Measurements from ENCODE around the gene NXF1. TPM values are rescaled to one million over a fixed set of nuclear protein-coding genes. Genes with fewer than 3 reads are reported as not detected.
A peak's percentile ranks its signal among the peaks of the same experiment; 100 is the strongest.

Gene NXF1
- total RNA-seq, 4 donors from 2014 or later: 88.1 to 156 (median 115) TPM

DNA sequence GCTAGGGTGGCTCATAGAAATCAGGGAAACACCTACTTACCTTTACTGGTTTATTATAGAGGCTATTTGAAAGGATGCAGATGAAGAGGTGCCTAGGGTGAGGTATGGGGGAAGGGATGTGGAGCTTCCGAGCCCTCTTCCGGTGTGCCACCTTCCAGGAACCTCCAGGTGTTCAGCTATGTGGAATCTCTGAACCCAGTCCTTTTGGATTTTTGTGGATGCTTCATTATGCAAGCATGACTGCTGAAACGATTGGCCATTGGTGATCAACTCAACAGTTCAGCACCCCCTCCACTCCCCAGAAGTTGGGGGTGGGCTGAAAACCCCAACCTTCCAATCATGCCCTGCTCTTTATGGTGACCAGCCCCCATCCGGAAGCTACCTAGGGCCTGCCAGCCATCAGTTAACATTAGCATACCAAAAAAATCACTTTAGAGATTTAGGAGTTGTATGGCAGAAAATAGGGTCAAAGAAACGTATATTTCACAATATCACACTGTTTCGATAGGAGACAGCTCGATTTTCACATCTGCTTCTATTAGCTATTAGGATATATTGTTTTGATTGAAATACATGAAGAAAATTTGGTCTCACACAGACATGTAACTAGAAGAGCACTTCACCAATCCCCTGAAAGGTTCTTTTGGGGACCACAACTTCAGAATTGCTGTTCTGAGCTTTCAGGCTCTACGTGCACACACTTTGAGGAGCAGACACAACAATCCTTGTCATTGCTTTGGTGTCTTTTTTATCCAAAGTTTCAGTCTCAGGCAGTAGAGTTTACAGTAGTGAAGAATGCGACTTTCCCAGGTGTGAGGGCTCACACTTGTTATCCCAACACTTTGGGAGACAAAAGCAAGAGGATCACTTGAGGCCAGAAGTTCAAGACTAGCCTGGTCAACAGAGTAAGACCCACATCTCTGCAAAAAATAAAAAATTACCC lies 47.1 kb downstream of the NXF1 start:
- TF ChIP-seq POLR2AphosphoS5 (IDR thresholded peaks at IDR 0.05) (no peak), EP300 (IDR thresholded peaks at IDR 0.05) (no peak), POLR2A (IDR thresholded peaks at IDR 0.05) (no peak), CTCF (IDR thresholded peaks at IDR 0.05) (no peak)
- Histone ChIP-seq H3K4me1 (peaks cover 29% of the 10 kb centered on the region), H3K27me3 (no peaks in the 10 kb centered on the region), H3K36me3 (no peaks in the 10 kb centered on the region), H3K9me3 (no peaks in the 10 kb centered on the region), H3K27ac (no peak overlapping the region), H3K4me3 (no peak overlapping the region)
- 66% methylated on average over 9 of the region's 9 CpGs for WGBS
- DNase-seq (ENCODE audit: low spot score in 2 of 2): no peak

GRCh38 chr11:62755086-62755615 lies 50.1 kb downstream of the NXF1 start:
- Histone ChIP-seq H3K4me1 (peaks cover 33% of the 10 kb centered on the region), H3K27ac (no peak overlapping the region), H3K4me3 (no peak overlapping the region), H3K36me3 (peaks cover 4% of the 10 kb centered on the region), H3K9me3 (no peaks in the 10 kb centered on the region), H3K27me3 (no peaks in the 10 kb centered on the region)
- no peak for TF ChIP-seq POLR2A (IDR thresholded peaks at IDR 0.05)
- no peak for TF ChIP-seq CTCF (IDR thresholded peaks at IDR 0.05)
- TF ChIP-seq EP300 (IDR thresholded peaks at IDR 0.05): no peak
- no peak for TF ChIP-seq POLR2AphosphoS5 (IDR thresholded peaks at IDR 0.05)
- whole genome bisulfite sequencing: 73% methylated on average over 10 of the region's 10 CpGs
- no peak for DNase-seq (ENCODE audit: low spot score in 2 of 2)

DNA sequence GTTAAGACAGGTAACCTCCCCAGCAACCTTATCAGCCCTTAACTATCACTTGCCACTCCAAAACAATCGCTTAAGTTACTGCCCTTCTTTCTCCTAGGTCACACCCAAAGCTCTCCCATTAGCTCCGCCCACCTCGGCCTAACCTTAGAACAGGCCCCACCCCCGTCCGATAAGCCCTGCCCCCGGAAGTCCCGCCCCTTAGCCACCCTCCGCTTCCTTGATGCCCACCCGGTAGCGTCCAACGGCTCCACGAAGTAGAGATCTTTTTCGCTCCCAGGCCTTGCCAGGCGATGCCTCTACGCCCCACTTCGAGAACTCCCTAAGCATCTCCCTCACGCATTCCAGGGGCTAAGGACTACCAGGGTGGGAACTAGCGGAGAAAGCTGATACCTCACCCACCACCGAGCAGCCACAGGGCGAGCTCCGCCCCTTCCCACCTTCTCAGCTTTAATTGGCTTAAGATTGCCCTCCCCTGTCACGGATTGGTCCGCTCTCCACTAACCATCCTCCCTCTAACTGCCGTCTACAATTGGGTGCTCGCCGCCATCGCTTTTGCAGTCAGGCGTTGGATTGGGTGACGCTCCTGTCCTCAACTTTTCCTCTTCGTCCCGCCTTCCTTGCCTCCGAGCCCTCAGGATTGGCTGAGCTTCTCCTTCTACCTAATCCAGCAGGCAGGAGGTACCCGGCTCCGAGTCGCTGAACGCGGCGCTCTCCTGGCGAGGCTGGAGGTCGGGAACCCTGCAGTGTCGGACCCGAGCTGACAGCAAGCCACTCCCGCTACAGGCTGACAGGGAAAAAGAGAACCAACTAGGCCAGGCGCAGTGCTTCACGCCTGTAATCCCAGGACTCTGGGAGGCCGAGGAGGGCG lies 51.3 kb downstream of the NXF1 start, which contains the start of gene ZBTB3:
TSS of gene ZBTB3 (minus strand) at position 425 of the 868 bp plus-strand sequence. CDS start 496 bp downstream, outside the sequence.
- Histone ChIP-seq H3K4me3 (peak within 1 kb of the TSS; percentile 78), H3K27me3 (no peaks in the 10 kb centered on the region), H3K4me1 (peaks cover 36% of the 10 kb centered on the region), H3K9me3 (no peaks in the 10 kb centered on the region), H3K27ac (peak within 1 kb of the TSS; percentile 96), H3K36me3 (peaks cover 7% of the 10 kb centered on the region)
- WGBS: 1% methylated on average over 43 of the region's 47 CpGs
- TF ChIP-seq EP300 (IDR thresholded peaks at IDR 0.05) (no peak), POLR2AphosphoS5 (IDR thresholded peaks at IDR 0.05) (peak; percentile 67 to 89 (median 73)), POLR2A (IDR thresholded peaks at IDR 0.05) (peak in 1 of 2 donors; percentile 55)
- peak; percentile 99 for DNase-seq (ENCODE audit: low spot score in 2 of 2)

DNA sequence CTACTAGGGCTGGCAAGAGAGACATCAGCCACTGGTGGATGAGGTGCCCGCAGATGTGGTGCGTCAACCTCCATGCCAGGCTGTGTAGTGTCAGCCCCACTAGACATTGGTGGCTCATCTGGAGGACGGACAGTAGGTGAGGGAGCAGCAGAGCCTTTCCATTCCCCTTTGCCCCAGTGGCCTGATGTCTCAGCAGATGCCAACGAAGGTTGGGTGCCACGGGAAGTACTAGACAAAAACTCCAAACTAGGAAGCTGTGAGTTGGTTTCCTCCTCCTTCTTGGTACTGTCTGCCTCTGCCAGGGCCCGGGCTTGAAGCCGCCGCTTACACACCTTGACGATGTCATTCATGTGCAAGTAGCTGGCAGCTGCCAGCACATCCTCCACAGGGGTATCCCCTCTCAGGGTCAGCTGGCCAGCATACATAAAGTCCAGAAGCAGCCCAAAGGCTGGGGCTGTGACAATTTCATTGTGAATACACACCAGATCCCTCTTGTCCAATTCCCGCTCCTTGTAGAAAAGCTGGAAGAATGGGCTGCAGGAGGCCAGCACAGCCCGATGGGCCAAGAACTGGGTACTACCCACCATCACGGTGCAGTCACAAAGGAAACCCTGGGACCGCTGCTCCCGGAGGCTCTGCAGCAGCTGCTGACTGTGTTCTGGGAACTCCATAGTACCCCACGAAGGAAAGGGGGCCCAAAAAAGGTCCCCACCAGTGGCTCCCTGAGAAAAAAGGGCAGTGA lies 52.1 kb downstream of the NXF1 start:
- Histone ChIP-seq H3K4me1 (peaks cover 38% of the 10 kb centered on the region), H3K4me3 (peak overlapping the region; percentile 78), H3K27me3 (no peaks in the 10 kb centered on the region), H3K36me3 (peaks cover 14% of the 10 kb centered on the region), H3K9me3 (no peaks in the 10 kb centered on the region), H3K27ac (peak overlapping the region; percentile 96)
- TF ChIP-seq CTCF (IDR thresholded peaks at IDR 0.05) (no peak), POLR2AphosphoS5 (IDR thresholded peaks at IDR 0.05) (no peak), EP300 (IDR thresholded peaks at IDR 0.05) (no peak), POLR2A (IDR thresholded peaks at IDR 0.05) (no peak)
- DNase-seq (ENCODE audit: low spot score in 2 of 2): no peak
- WGBS: 56% methylated on average over 13 of the region's 15 CpGs
